Stomach (tissue), 4 donors: ENCODE results near the gene TUBB1.

ENCODE experiments used
- CTCF ChIP-seq, 7 experiments: fragments of 450-650 bp in 4 of 7; fragments of 200-600 bp in 3 of 7; sonication (generic) in 3 of 7; IDR thresholded peaks; one replicate each; pipeline ENCODE4 v1.5.1; 2016 to 2019; ENCODE audit warnings: antibody characterized with exemption in 7 of 7, control low read depth in 2 of 7, mild to moderate bottlenecking in 1 of 7
- POLR2AphosphoS5 ChIP-seq, 3 donors: sonication (generic); formaldehyde crosslinking; IDR thresholded peaks; one replicate each; pipeline ENCODE4 v1.6.1; 2016; ENCODE audit warnings: antibody characterized with exemption in 3 of 3

DNA sequence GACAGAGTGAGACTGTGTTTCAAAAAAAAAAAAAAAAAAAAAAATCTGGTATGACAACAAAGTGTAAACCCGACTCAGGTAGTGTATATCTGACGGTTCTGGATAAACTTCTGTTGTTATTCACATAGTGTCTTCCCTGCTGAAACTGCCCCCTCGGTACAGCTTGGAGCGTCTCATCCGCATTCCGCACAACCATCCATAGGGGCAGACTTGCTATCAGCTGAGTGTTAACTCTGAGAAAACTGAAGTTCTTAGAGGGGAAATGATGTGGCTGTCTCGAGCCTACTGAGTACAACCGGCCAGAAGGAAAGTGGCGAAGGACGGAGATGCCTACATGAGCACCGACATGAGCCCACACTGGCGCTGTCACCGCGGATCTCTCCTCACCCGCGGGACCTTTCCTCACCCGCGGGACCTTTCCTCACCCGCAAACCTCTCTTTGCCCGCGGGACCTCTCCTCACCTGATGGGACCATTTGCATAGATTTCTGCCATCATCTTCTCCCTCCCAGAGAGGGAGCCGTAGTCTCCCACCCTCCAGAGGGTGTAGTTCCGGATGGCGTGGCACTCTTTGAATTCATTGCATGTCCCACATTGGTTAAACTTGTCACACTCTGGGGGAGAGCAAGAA, 22.0 kb upstream of the TUBB1 start:
- TF ChIP-seq CTCF (IDR thresholded peaks at IDR 0.05), result no peak
- no peak for TF ChIP-seq POLR2AphosphoS5 (IDR thresholded peaks at IDR 0.05)
